Kidney capillary endothelial cell (primary cell): ENCODE data around the gene TBC1D4.
"Not testable (repeated sequence)": the region's sequence is repeated elsewhere in the genome, so short reads cannot be mapped to it uniquely, and the experiment has no call there.

Experiments used
- DNase-seq: peaks from one replicate; pipeline ENCODE4 v3.0.0-alpha.2; 2018; ENCODE audit warnings: low spot score

Gene TBC1D4

GRCh38 chr13:75325711-75326110 lies 156.3 kb downstream of the TBC1D4 start:
- no peak for DNase-seq

GRCh38 chr13:75324413-75324940 lies 157.5 kb downstream of the TBC1D4 start:
- peak; percentile 30 for DNase-seq

- DNase-seq: no peak
Measured at GRCh38 chr13:75321084-75321483, 160.9 kb downstream of the TBC1D4 start.

DNA sequence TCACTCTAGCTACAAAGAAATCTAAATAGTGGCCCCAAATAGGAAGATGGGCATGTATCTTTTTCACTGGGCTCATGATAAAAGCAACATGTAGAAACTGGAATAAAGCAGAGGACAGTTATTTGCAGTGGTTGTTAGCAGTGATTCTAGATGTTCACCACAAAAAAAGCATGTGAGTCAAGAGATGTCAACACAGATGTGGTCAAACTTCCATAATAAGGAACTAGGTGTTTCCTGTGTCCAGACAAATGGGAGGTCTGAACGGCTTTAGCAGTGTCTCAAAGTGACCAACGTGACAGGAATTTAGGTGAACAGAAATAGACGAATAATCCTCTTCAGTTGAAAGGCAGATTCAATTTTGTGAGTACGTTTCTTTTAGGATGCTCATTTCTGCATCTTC lies 162.7 kb downstream of the TBC1D4 start:
- DNase-seq: peak; percentile 75

GRCh38 chr13:75318138-75318833 lies 163.7 kb downstream of the TBC1D4 start:
- no peak for DNase-seq

DNA sequence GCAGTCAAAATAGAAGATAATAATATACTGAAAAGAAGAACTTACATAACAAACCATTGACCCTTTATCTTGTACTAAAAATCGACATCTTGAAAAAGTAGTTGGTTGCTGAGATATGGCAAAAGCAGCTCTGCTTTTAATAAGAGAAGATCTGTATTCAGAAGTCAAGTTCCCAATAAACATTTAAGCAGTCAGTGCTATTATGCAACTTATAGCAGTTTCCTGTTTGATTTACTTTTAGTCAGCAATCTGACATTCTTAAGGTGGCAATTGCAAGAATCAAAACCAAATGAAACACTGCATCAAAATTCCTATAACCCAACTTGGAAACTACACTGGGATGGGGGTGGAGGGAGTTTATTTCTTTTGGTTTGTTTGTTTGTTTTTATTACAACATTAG lies 165.5 kb downstream of the TBC1D4 start:
- DNase-seq: no peak

DNA sequence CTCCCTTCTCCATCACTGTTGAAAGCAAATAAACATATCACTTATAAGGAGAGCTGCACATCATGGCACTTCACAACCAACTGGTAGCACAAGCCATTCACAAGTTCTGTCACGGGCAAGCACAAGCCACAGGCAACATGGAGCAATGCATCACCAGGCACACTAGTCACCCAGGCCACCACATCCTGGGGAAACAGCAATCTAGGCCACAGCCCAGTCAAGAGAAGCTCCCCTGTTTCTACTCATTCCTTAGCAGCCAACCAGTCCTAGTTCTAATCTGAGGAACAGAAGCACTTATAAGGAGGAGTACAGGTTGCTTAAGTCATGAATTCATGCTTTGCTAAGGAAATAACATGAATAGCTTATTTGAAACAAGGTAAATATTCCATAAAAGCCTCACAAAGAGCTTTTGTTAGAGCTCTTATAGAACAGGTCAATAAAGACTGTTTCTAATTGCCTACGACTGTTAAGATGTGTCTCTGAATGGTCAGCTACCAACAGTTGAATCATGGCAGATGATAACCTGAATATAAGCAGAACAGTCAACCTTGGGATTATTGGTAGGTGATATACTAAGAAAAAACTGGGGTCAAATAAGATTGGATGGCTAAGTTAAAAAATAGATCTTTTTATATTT lies 169.0 kb downstream of the TBC1D4 start:
- no peak for DNase-seq

DNA sequence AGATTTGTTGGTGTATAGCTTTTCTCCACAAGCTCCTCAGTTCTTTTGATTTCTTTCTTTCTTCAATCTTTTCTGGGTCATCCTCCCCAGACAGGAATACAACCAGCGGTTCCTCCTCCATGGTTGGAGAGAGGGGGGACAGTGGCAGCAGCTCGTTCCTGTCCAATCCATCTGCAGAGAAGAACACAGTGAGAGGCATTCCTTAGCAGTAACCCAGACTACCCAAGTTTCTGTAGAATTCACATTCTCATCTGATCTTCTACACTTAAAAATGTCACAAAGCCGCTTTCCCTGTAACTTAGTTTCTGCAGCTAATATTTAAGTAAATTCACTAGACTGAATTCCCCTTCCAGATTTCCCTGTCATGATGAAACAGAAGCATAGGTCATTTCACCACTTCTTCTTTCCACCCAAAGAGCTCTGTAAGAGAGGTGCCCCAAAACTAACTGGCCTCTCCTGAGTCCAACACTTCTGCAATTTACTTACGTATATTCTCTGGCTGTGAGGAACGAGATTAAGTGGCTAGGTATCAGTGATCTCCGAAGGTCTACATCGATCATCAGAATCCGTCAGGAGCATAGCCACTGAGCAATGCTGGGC lies 171.9 kb downstream of the TBC1D4 start:
- DNase-seq: no peak

GRCh38 chr13:75308222-75308621 lies 173.7 kb downstream of the TBC1D4 start:
- no peak for DNase-seq

DNA sequence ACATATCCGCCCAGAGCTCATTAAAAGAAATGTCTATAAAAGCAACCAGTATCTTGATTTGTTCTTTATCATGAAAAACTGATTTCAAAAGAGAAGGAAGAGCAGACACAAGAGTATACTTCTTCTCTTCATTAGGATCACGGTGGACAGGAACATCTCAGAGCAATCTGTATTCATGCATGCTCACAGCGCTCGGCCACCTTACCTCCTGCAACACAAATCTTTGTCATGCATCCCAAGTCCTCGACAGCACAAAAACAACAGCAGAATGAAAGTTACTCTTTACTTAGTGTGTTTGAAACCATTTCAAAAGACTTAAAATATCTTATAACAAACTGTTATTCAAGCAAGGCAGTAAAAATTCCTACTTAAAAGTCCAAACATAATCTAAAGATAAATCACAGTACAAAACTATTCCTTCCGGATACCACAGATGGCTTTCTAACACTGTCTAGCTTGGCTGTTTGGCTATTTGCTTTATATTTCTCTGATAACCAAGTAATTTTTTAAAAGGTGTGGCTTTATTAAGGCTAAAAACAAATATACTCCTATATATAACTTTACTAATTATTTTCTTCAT lies 174.5 kb downstream of the TBC1D4 start:
- no peak for DNase-seq

DNA sequence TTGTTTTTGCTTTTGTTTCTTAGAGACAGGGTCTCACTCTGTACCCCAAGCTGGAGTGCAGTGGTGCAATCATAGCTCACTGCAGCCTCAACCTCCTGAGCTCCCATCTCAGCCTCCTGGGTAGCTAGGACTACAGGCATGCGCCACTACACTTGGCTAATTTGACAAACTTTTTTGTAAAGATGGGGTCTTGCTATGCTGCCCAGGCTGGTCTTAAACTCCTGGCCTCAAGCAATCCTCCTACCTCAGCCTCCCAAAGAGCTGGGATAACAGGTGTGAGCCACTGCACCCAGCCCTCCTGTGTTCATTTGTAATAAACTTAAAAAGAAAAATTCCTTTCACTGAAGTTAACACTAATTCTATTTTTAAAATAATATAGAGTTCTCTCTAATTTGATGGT lies 175.0 kb downstream of the TBC1D4 start:
- DNase-seq: not testable (repeated sequence)

DNA sequence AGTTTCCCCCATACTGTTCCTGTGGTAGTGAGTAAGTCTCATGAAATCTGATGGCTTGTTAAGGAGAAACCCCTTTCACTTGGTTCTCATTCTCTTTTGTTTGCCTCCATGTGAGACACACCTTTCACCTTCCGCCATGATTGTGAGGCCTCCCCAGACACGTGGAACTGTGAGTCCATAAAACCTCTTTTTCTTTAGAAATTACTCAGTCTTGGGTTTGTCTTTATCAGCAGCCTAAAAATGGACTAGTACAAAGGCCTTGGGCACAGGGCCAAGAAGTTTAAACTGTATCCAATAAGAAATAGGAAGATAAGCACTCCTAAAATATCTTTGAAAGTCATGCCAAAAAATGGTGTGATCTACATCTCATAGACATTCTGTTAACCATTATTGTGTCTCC lies 176.9 kb downstream of the TBC1D4 start:
- no peak for DNase-seq

GRCh38 chr13:75303263-75303662 lies 178.7 kb downstream of the TBC1D4 start:
- DNase-seq: no peak

DNA sequence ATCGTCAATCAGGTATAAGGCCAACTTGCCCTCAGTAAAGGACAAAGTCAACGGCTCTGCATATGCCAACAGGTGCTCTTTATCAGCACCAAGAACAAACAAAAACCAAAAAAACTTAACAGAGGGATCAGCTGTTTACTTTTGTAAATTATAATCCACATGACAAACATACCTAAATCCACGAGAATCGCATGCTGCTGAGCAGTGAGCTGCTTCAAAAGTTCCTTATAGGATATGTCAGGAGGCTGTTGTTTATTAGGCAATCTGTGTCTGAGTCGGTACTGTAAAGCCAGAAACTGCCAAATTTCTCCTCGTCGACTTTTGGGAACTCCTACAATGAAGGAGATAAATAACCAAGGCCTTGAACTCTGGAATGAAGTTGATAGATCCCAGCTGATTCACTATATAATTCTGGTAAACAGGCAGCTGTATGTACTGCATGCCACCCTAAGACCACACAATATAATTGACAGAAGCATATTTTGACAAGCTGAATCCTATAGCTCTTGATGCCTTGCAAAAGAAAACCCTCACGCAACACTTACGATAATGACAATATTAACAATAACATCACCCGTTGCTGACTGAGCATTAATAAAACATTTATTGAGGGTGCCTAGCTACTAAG lies 179.8 kb downstream of the TBC1D4 start:
- DNase-seq: no peak

GRCh38 chr13:75299913-75300862 lies 181.8 kb downstream of the TBC1D4 start:
- no peak for DNase-seq

DNA sequence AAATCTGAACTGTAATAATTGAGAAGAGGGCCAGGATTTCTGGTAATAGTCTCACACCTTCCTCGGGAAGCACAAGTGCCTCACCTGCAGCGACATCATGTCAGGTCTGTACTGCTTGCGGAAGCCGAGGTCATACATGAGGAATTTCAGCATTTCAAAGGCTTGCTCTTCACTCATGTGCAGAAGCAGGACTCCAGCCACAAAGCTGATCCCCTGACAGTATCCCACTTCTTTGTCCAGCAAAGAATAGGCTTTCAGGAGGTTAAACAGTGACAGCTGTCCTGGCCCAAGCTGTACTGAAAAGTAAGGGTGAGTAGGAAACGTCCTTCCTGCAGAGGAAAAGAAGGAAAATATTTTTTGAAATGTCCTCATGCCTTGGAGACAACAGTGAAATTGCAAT lies 182.7 kb downstream of the TBC1D4 start:
- no peak for DNase-seq

- no peak for DNase-seq
Measured at GRCh38 chr13:75296641-75297040, 185.3 kb downstream of the TBC1D4 start.

DNA sequence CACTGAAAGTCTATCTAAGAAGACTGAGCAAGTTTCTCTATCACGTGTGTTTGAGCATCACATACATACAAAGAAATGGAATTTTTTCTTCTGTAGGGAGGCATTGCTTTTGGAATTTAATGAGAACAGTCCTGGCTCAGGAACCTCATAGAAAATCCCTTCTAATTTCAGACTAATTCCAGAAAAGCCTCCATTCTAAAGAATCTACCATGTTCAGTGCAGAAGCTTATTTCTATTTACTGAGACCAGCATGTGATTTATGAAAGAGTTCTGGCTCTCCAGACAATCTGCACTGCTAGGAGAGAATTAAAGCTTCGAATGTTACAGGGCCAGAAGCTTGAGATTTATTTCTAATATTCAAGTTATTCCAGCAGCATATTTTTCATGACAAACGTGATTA lies 186.8 kb downstream of the TBC1D4 start:
- DNase-seq: no peak

- DNase-seq: no peak
Measured at GRCh38 chr13:75294110-75294509, 187.9 kb downstream of the TBC1D4 start.

- DNase-seq: no peak
Measured at GRCh38 chr13:75285310-75285709, 196.7 kb downstream of the TBC1D4 start.

DNA sequence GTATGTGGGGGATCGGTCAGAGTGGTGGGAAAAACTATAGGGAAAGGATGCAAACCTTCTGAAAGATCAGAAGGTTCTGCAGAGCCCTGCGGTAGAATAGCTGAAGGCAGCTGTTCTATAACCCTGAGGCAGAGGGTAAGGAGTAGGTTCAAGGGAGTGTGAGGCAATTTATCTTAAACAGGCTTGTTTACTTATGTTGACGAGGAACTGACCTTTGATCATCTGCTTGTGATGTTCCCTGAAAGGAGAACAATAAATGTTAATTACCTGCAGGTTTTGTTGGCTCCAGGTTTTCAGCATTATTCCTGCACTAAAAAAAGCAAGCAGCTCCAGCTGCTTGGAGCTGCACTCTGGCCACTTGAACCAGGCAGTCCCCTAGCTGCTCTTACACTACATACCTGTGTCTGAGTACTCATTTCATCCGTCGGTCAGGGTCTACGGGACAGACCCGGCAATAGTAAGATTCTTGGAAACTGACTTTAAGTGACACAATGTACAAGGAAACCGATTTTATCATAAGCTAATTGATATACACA lies 202.1 kb downstream of the TBC1D4 start:
- DNase-seq: no peak
